Spinal cord (tissue), 10 donors: ENCODE results near the gene GNA15. TPM values are rescaled to one million over a fixed set of nuclear protein-coding genes. Genes with fewer than 3 reads are reported as not detected.

Experiments used
- DNase-seq, 6 donors: peaks; one replicate each; pipeline versions ENCODE4 v3.0.0 to v3.0.0-alpha.2; 2013 to 2015; ENCODE audit warnings: low spot score in 6 of 6, low read depth in 4 of 6
- H3K27ac ChIP-seq: one replicate; pipeline ENCODE4 v1.5.1; 2013; ENCODE audit warnings: low read depth, low read length, control low read depth
- H3K27me3 ChIP-seq: one replicate; pipeline ENCODE4 v1.6.1; 2013; ENCODE audit warnings: low read length; ENCODE audit not compliant: control insufficient read depth, insufficient read depth
- H3K36me3 ChIP-seq: one replicate; pipeline ENCODE4 v1.6.1; 2013; ENCODE audit warnings: low read length; ENCODE audit not compliant: control insufficient read depth, insufficient read depth
- H3K4me1 ChIP-seq: one replicate; pipeline ENCODE4 v1.6.1; 2013; ENCODE audit warnings: low read length; ENCODE audit not compliant: control insufficient read depth, insufficient read depth
- H3K4me3 ChIP-seq: one replicate; pipeline ENCODE4 v1.5.1; 2013; ENCODE audit warnings: low read depth, low read length, control low read depth
- H3K9me3 ChIP-seq: one replicate; pipeline ENCODE4 v1.6.1; 2013; ENCODE audit warnings: low read length; ENCODE audit not compliant: control insufficient read depth, insufficient read depth
- WGBS: methylation state at CpG from one replicate; pipeline ENCODE4 v1.1.5; 2013; ENCODE audit warnings: missing lambda C conversion rate; ENCODE audit not compliant: insufficient coverage; 5-methylcytosine and 5-hydroxymethylcytosine counted together
- polyA plus RNA-seq, 2 donors: library from polyadenylated mRNA; unstranded; fragments of 120-200 nt; gene quantifications; one replicate each; pipeline ENCODE4 v1.2.1, GENCODE V29; 2013; ENCODE audit not compliant: insufficient read length in 2 of 2
- total RNA-seq, 2 donors: library from RNA; depleted of rRNA in 1 of 2; stranded (reverse); fragments of 120-200 nt in 1 of 2; fragments of >200 nt in 1 of 2; gene quantifications; one replicate each; pipeline versions ENCODE4 v1.2.3 to v1.2.4, GENCODE V29; 2013 to 2014
- donor health status: healthy.

Gene GNA15
- total and polyA plus RNA-seq, 4 donors = 2.1 to 3.6 (median 3.1) TPM

DNA sequence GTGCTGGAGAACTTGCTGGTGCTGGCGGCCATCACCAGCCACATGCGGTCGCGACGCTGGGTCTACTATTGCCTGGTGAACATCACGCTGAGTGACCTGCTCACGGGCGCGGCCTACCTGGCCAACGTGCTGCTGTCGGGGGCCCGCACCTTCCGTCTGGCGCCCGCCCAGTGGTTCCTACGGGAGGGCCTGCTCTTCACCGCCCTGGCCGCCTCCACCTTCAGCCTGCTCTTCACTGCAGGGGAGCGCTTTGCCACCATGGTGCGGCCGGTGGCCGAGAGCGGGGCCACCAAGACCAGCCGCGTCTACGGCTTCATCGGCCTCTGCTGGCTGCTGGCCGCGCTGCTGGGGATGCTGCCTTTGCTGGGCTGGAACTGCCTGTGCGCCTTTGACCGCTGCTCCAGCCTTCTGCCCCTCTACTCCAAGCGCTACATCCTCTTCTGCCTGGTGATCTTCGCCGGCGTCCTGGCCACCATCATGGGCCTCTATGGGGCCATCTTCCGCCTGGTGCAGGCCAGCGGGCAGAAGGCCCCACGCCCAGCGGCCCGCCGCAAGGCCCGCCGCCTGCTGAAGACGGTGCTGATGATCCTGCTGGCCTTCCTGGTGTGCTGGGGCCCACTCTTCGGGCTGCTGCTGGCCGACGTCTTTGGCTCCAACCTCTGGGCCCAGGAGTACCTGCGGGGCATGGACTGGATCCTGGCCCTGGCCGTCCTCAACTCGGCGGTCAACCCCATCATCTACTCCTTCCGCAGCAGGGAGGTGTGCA lies 43.3 kb downstream of the GNA15 start:
- H3K36me3 ChIP-seq = no peaks in the 10 kb centered on the region
- H3K9me3 ChIP-seq = no peaks in the 10 kb centered on the region
- H3K27me3 ChIP-seq = no peaks in the 10 kb centered on the region
- H3K4me3 ChIP-seq = no peak overlapping the region
- DNase-seq = no peak
- peaks cover under 1% of the 10 kb centered on the region for H3K4me1 ChIP-seq
- 88% methylated on average over 51 of the region's 52 CpGs for WGBS
- no peak overlapping the region for H3K27ac ChIP-seq

DNA sequence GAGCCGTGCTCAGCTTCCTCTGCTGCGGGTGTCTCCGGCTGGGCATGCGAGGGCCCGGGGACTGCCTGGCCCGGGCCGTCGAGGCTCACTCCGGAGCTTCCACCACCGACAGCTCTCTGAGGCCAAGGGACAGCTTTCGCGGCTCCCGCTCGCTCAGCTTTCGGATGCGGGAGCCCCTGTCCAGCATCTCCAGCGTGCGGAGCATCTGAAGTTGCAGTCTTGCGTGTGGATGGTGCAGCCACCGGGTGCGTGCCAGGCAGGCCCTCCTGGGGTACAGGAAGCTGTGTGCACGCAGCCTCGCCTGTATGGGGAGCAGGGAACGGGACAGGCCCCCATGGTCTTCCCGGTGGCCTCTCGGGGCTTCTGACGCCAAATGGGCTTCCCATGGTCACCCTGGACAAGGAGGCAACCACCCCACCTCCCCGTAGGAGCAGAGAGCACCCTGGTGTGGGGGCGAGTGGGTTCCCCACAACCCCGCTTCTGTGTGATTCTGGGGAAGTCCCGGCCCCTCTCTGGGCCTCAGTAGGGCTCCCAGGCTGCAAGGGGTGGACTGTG lies 44.0 kb downstream of the GNA15 start:
- H3K9me3 ChIP-seq = no peaks in the 10 kb centered on the region
- H3K4me3 ChIP-seq = no peak overlapping the region
- no peaks in the 10 kb centered on the region for H3K27me3 ChIP-seq
- no peak overlapping the region for H3K27ac ChIP-seq
- DNase-seq = no peak
- 86% methylated on average over 31 of the region's 31 CpGs for WGBS
- peaks cover 7% of the 10 kb centered on the region for H3K4me1 ChIP-seq
- H3K36me3 ChIP-seq = no peaks in the 10 kb centered on the region

DNA sequence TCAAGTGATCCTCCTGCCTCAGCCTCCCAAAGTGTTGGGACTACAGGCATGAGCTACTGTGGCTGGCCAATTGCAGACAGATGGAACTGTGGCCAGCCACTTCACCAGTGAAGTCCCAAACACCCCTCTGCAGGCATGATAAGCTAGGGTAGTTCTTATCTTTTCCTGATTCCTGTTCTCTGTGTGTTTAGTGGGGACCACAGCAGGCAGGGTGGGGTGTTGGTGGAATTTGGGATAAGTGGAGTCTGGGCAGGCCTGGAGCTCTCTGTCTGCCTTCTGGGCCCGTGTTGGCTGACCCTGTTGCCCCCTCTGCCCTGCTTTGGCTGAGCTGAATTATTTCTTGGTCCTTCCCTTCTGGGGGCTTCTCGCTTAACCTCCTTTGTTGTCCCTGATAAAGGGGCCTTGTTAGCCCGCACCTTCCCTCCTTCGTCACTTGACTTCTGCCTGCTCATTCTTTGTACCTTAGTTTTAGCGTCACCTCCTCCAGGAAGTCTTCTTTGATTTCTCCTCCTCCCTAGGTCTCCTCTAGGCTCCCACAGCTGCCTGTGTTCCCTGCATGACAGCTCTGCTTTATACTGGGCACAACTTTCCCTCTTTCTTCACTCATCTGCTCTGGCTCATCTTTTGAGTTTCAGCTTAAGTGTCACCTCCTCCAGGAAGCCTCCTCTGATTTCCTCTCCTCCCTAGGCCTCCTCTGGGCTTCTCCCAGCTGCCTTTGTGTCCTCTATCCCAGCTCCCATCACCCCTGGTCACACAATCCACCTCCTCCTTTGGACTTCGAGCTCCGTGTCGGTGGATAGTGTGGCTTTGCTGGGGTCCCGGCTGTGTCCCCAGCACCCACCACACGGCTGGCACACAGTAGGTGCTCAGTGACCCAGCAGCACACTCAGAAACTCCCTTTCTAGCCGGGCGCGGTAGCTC lies 48.1 kb downstream of the GNA15 start:
- peaks cover 16% of the 10 kb centered on the region for H3K36me3 ChIP-seq
- no peak overlapping the region for H3K4me3 ChIP-seq
- peaks cover 29% of the 10 kb centered on the region for H3K4me1 ChIP-seq
- H3K9me3 ChIP-seq = no peaks in the 10 kb centered on the region
- H3K27ac ChIP-seq = no peak overlapping the region
- no peaks in the 10 kb centered on the region for H3K27me3 ChIP-seq
- WGBS = 74% methylated on average over 13 of the region's 13 CpGs
- no peak for DNase-seq

DNA sequence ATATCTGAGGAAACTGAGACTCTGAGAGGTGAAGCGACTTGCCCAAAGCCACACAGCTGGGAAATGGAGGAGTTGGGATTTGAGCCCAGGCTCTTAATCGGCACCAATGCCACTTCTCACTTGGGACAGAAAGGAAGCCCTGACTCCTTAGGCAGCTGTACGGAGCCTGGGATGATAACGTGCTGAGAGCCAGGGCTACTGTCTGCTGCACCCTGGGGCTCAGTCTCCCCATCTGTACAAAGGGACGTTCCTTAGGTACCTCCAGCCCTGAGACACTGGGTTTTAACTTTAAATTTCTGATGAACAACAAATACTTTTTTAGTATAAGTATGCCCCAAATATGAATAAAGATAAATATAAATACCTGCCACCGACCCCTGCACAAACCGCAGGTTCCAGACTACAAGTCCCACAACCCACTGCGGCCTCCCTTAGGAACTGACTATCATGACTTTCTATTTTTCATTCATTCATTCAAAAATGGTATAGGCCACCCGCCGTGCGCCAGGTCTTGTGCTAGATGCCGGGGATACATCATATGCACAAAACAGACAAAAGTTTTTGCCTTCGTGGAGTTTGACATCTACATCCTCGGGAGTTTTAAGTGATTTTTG lies 49.1 kb downstream of the GNA15 start:
- peak overlapping the region; percentile 72 for H3K4me3 ChIP-seq
- no peaks in the 10 kb centered on the region for H3K9me3 ChIP-seq
- peak in 1 of 6 donors; percentile 1 for DNase-seq
- peaks cover 26% of the 10 kb centered on the region for H3K36me3 ChIP-seq
- WGBS = 31% methylated on average over 5 of the region's 14 CpGs
- H3K27ac ChIP-seq = peak overlapping the region; percentile 85
- no peaks in the 10 kb centered on the region for H3K27me3 ChIP-seq
- H3K4me1 ChIP-seq = peaks cover 32% of the 10 kb centered on the region

DNA sequence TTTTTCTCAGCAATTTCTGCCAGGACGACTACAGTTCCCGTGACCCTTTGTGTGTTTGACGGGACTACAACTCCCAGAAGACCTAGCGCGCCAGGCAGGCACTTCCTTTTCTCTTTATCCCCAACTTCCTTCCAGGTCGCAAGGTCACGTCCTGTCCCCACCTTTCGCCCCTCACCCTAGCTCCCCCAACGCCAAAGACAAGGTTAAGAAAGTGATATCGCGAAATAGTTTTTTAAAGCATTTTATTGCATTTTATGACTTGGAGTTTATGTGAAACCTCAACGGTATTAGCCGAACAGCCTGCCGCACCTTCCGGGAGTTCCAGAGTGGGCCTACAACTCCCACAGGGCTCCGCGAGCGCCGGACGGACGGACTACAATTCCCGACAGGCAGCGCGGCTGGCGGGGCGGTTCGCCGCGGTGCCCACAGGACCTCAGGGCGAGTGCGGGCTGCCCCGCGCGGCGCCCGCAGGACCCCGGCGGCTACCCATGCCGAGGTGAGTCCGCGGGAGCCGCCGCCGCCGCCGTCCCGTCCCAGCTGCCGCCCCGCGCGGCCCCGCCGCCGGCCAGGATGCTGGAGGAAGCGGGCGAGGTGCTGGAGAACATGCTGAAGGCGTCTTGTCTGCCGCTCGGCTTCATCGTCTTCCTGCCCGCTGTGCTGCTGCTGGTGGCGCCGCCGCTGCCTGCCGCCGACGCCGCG lies 49.8 kb downstream of the GNA15 start, which contains the start of gene NCLN:
Gene NCLN, plus strand, starts transcription at position 470 of the 699 bp plus-strand sequence. Its CDS starts 101 bp downstream, at position 571.
- peak; percentile 93 to 100 (median 98) for DNase-seq
- Histone ChIP-seq H3K27ac (peak within 1 kb of the TSS; percentile 85), H3K27me3 (no peaks in the 10 kb centered on the region), H3K9me3 (no peaks in the 10 kb centered on the region), H3K4me1 (peaks cover 32% of the 10 kb centered on the region), H3K36me3 (peaks cover 32% of the 10 kb centered on the region), H3K4me3 (peak within 1 kb of the TSS; percentile 72)
- under 1% methylated on average over 62 of the region's 69 CpGs for WGBS

DNA sequence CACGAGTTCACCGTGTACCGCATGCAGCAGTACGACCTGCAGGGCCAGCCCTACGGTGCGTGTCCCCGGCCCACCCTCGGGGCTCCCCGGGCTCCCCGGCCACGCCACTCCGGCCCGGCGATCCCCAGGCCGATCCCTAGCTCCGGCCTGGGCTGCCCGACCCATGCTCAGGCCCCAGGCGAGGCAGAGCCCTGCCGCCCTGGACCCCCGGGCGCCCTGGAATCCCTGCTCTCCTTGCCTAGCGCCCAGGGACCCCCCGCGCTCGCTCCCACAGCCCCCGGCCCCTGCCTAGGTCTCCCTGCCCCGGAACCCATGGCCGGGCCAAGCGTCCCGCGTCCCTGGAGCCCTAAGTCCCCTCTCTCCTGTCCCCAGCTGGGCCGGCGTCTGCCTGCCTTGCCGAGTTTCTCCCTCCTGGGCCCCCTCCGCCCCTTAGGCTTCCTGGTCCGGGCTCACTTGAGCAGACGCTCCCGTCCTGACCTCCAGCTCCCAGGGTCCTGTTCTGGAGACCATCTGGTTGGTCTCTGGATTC lies 50.4 kb downstream of the GNA15 start:
- peak in 1 of 6 donors; percentile 19 for DNase-seq
- Histone ChIP-seq H3K4me1 (peaks cover 32% of the 10 kb centered on the region), H3K9me3 (no peaks in the 10 kb centered on the region), H3K27me3 (no peaks in the 10 kb centered on the region), H3K4me3 (peak overlapping the region; percentile 72), H3K27ac (no peak overlapping the region), H3K36me3 (peaks cover 38% of the 10 kb centered on the region)
- WGBS = under 1% methylated on average over 38 of the region's 38 CpGs

DNA sequence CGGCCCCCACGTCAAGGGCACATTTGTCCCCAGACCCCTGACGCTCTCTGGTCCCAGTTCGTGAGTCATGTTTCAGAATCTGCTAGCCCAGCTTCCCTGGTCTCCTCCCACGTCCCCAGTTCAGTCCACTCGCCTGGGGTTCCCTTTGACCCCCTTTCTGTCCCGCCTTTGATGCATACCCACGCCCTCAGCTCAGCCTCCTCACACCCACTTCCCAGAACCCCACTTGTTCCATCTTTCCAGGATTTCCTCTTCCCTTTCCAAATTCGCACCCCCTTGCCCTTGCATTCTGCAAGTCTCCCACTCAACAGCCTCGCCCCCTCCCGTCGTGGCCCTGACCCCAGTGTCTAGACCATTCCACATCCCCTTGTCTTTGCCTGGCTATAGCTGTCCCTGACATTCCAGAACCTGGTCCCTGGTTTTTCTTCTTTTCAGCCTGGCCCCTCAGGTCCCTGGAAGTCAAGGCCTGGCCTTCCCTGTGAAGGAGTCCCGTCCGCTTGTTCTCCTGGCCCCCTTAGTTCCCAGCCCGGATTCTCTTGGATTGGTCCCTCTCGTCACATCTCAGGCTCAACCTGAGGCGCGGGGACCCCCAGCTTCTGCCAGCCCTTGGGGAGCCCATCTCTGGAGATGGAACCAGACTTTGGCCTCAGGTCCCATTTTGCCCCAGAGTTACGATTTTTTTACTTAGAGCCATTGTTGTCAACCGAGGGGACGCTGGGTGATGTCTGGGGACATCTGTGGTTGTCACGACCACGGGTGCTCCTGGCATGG lies 51.2 kb downstream of the GNA15 start:
- 79% methylated on average over 22 of the region's 23 CpGs for WGBS
- Histone ChIP-seq H3K9me3 (no peaks in the 10 kb centered on the region), H3K36me3 (peaks cover 43% of the 10 kb centered on the region), H3K4me1 (peaks cover 32% of the 10 kb centered on the region), H3K27me3 (no peaks in the 10 kb centered on the region), H3K27ac (no peak overlapping the region), H3K4me3 (peak overlapping the region; percentile 72)
- no peak for DNase-seq

DNA sequence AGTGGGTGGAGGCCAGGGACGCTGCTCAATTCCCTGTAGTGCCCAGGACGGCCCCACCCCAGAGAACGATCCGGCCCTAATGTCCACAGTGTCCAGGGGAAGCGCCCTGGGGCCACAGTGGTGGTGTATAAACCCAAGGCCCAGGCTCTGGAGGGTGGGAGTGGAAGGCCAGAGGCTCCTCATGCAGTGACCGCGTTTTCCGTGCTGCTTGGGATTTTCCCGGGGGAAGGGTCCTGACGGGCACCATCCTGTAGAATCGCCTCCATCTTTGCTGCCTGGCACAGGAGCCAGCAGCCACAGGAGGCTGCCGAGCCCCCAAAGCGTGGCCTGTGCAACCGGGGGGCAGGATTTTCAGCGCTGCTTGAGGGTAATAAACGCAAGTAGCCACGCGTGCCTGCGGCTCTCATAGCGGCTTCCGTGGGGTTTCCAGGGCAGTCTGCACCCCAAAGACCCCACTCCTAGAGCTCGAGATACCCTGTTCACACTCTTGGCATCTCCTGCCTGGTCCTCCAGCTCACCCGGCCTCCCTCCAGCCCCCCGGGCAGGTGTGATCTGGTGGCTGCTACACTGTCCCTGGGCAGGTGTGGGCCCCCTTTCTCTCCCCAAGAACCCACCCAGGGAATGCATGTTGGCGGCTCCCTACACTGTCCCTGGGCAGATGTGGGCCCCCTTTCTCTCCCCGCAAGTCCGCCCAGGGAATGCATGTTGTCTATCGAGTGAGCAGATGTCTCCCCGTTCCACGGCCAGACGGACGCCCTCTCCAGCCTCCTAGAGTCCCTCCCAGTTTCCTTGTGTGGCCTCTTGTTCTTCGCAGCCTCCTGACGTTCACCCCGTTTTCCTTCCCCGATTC lies 52.1 kb downstream of the GNA15 start:
- Histone ChIP-seq H3K27ac (no peak overlapping the region), H3K9me3 (no peaks in the 10 kb centered on the region), H3K27me3 (no peaks in the 10 kb centered on the region), H3K4me3 (no peak overlapping the region), H3K4me1 (peaks cover 32% of the 10 kb centered on the region), H3K36me3 (peaks cover 50% of the 10 kb centered on the region)
- no peak for DNase-seq
- 89% methylated on average over 36 of the region's 36 CpGs for WGBS
